Mammary epithelial cell (primary cell): ENCODE results near the gene NUP98.

Experiments used
- CTCF ChIP-seq, 2 donors: IDR thresholded peaks in 1 of 2; conservative IDR thresholded peaks in 1 of 2; 2 replicates each; pipeline ENCODE4 v1.5.1; 2011 to 2012; ENCODE audit warnings: inconsistent platforms in 2 of 2, low read length in 2 of 2, mild to moderate bottlenecking in 2 of 2, control low read depth in 1 of 2, low read depth in 1 of 2; ENCODE audit not compliant: insufficient read depth in 1 of 2; ENCODE audit errors: extremely low read depth in 1 of 2
- EZH2 ChIP-seq: IDR thresholded peaks from 2 replicates; pipeline ENCODE4 v1.6.1; 2012; ENCODE audit warnings: low read length, inconsistent platforms, borderline replicate concordance

GRCh38 chr11:3632070-3632660 is 165.2 kb downstream of the NUP98 start:
- TF ChIP-seq EZH2 (no peak), CTCF (conservative IDR thresholded peaks at IDR 0.05 in 1 of 2, IDR thresholded peaks at IDR 0.05 in 1 of 2; ENCODE audit: extremely low read depth in 1 of 2, insufficient read depth in 1 of 2, low read depth in 1 of 2, low read length in 2 of 2) (no peak)
